B cell (primary cell): Measurements from ENCODE around the gene KIF15. TPM values are rescaled to one million over a fixed set of nuclear protein-coding genes. Genes with fewer than 3 reads are reported as not detected.

Experiments
- ATAC-seq: fragments of 200-7000 bp; cut with Tn5 transposase; one replicate; pipeline ENCODE4 v1.10.0; 2021; ENCODE audit warnings: low read depth, mild to moderate bottlenecking, moderate number of reproducible peaks, moderate library complexity
- CTCF ChIA-PET: fragments of 350-600 bp; sonication (Branson Sonifier 250); formaldehyde crosslinking; loops from one replicate; lab custom pipeline; 2021; ENCODE audit warnings: antibody characterized with exemption, inconsistent platforms; lab: Charles Lee
- POLR2A ChIA-PET: fragments of 350-600 bp; sonication (Branson Sonifier 250); formaldehyde crosslinking; loops from one replicate; lab custom pipeline; 2021; ENCODE audit warnings: antibody characterized with exemption; lab: Charles Lee
- DNase-seq: peaks from one replicate; pipeline ENCODE4 v3.0.0; 2013
- H2AFZ ChIP-seq: 2 replicates; pipeline ENCODE4 v1.6.1; 2012; ENCODE audit warnings: mild to moderate bottlenecking, low read depth, low read length; ENCODE audit not compliant: insufficient read depth, poor library complexity, severe bottlenecking
- H3K27ac ChIP-seq, 2 donors: 1 replicate in 1 of 2; 2 replicates in 1 of 2; pipeline ENCODE4 v1.5.1; 2012 to 2013; ENCODE audit warnings: low read length in 2 of 2, mild to moderate bottlenecking in 2 of 2, moderate library complexity in 1 of 2
- H3K27me3 ChIP-seq, 4 experiments: fragments of 200-600 bp in 1 of 4; sonication (generic) in 1 of 4; replicated peaks in 1 of 4; 1 replicate in 2 of 4; 2 replicates in 2 of 4; pipeline versions ENCODE4 v1.6.1 to v1.7.0; 2013 to 2016; ENCODE audit warnings: low read length in 3 of 4, mild to moderate bottlenecking in 2 of 4, mixed read lengths in 1 of 4, moderate library complexity in 1 of 4; ENCODE audit not compliant: insufficient read depth in 4 of 4, control insufficient read depth in 3 of 4; ENCODE audit errors: control extremely low read depth in 1 of 4
- H3K36me3 ChIP-seq, 2 experiments: replicated peaks in 1 of 2; 1 replicate in 1 of 2; 2 replicates in 1 of 2; pipeline versions ENCODE4 v1.6.1 to v1.7.1; 2013; ENCODE audit warnings: low read length in 1 of 2; ENCODE audit not compliant: insufficient read depth in 2 of 2, control insufficient read depth in 1 of 2; ENCODE audit errors: control extremely low read depth in 1 of 2, extremely low read depth in 1 of 2
- H3K4me1 ChIP-seq, 2 donors: fragments of 200-600 bp in 1 of 2; sonication (generic) in 1 of 2; 1 replicate in 1 of 2; 2 replicates in 1 of 2; pipeline versions ENCODE4 v1.5.1 to v1.6.1; 2013 to 2017; ENCODE audit warnings: low read length in 2 of 2; ENCODE audit not compliant: control insufficient read depth in 2 of 2, insufficient read depth in 2 of 2
- H3K4me2 ChIP-seq: replicated peaks from 2 replicates; pipeline ENCODE3; 2012; ENCODE audit warnings: mild to moderate bottlenecking, low read depth, low read length; ENCODE audit not compliant: poor library complexity, severe bottlenecking
- H3K4me3 ChIP-seq, 5 experiments: fragments of 200-600 bp in 1 of 5; sonication (generic) in 1 of 5; 1 replicate in 3 of 5; 2 replicates in 2 of 5; pipeline versions ENCODE4 v1.5.1 to v1.7.0; 2011 to 2016; ENCODE audit warnings: low read length in 4 of 5, mild to moderate bottlenecking in 4 of 5, low read depth in 2 of 5, control low read depth in 1 of 5, moderate library complexity in 1 of 5; ENCODE audit not compliant: insufficient read depth in 1 of 5; ENCODE audit errors: control extremely low read depth in 1 of 5, extremely low read depth in 1 of 5
- H3K79me2 ChIP-seq: fragments of 200-600 bp; sonication (generic); one replicate; pipeline ENCODE4 v1.6.0; 2016; ENCODE audit warnings: low read length; ENCODE audit not compliant: control insufficient read depth, insufficient read depth
- H3K9ac ChIP-seq: fragments of 200-600 bp; sonication (generic); 2 replicates; pipeline ENCODE4 v1.6.1; 2017; ENCODE audit warnings: mild to moderate bottlenecking, low read length, moderate library complexity
- H3K9me3 ChIP-seq, 3 donors: one replicate each; pipeline versions ENCODE4 v1.6.1 to v1.7.1; 2013; ENCODE audit warnings: low read length in 2 of 3; ENCODE audit not compliant: control insufficient read depth in 2 of 3, insufficient read depth in 1 of 3; ENCODE audit errors: control extremely low read depth in 1 of 3
- H4K20me1 ChIP-seq: 2 replicates; pipeline ENCODE4 v1.6.0; 2012; ENCODE audit warnings: mild to moderate bottlenecking, low read length; ENCODE audit not compliant: insufficient read depth, control insufficient read depth, poor library complexity, severe bottlenecking
- H3K27ac Mint-ChIP-seq: one replicate; pipeline ENCODE4 v1.8.0; 2021; ENCODE audit warnings: mixed read lengths
- H3K27me3 Mint-ChIP-seq: one replicate; pipeline ENCODE4 v1.8.0; 2021; ENCODE audit warnings: mixed read lengths
- H3K4me1 Mint-ChIP-seq: one replicate; pipeline ENCODE4 v1.8.0; 2021; ENCODE audit warnings: mixed read lengths
- H3K4me3 Mint-ChIP-seq: one replicate; pipeline ENCODE4 v1.8.0; 2021; ENCODE audit warnings: mixed read lengths
- H3K9me3 Mint-ChIP-seq: one replicate; pipeline ENCODE4 v1.8.0; 2022; ENCODE audit warnings: mixed read lengths; ENCODE audit not compliant: insufficient read depth
- CTCF ChIP-seq: fragments of 200-600 bp; IDR thresholded peaks from one replicate; pipeline ENCODE4 v1.8.0; 2022; ENCODE audit warnings: antibody characterized with exemption, mild to moderate bottlenecking
- EZH2 ChIP-seq: IDR thresholded peaks from 2 replicates; pipeline ENCODE4 v1.6.1; 2012; ENCODE audit warnings: borderline replicate concordance, low read depth, mild to moderate bottlenecking, moderate library complexity, low read length; ENCODE audit not compliant: insufficient read depth, poor library complexity, severe bottlenecking
- WGBS: methylation state at CpG from one replicate; pipeline ENCODE4 v1.1.5; 2013; ENCODE audit warnings: missing lambda C conversion rate; ENCODE audit not compliant: insufficient coverage; 5-methylcytosine and 5-hydroxymethylcytosine counted together
- intact Hi-C: fragments of 100-400 bp; cut with micrococcal nuclease; formaldehyde crosslinking; loops from one replicate; pipeline ENCODE4 v1.10.0; 2022
- polyA plus RNA-seq: library from polyadenylated mRNA; depleted of rRNA; stranded (reverse); fragments of >200 nt; gene quantifications from 2 replicates; pipeline ENCODE4 v1.2.3, GENCODE V29; 2012
- total RNA-seq, 2 donors: library from RNA; stranded (reverse); fragments of 120-200 nt in 1 of 2; gene quantifications; 1 replicate in 1 of 2; 2 replicates in 1 of 2; pipeline versions ENCODE4 v1.2.3 to v1.2.4, GENCODE V29; 2013 to 2022

The KIF15 gene
- total and polyA plus RNA-seq, 2 donors (not counting 1 experiment from before 2014, with no cell fraction given) = 0.28 to 1.4 TPM

GRCh38 chr3:44862226-44862637 is 100.6 kb downstream of the KIF15 start:
- intact Hi-C loops = loop anchor here (2.0 to 5.0 kb wide), 2 partner anchors 351 to 525 kb away; partner anchors contain the start of gene TCAIM
- no peaks in the 10 kb centered on the region for H3K27me3 Mint-ChIP-seq
- H3K4me3 ChIP-seq = peak overlapping the region; percentile 60 to 93 (median 70)
- CTCF ChIA-PET = interaction anchor here (0.6 kb wide), 1 partner anchor 137 kb away, joined by 3 read pairs; no protein-coding TSS in a partner anchor
- WGBS = 0% methylated on average over 17 of the region's 25 CpGs
- peak overlapping the region; percentile 79 for H3K4me2 ChIP-seq
- H3K9ac ChIP-seq = peak overlapping the region; percentile 78
- H2AFZ ChIP-seq = peak overlapping the region; percentile 69
- no peak for ATAC-seq
- no peaks in the 10 kb centered on the region for H4K20me1 ChIP-seq
- peaks cover 8% of the 10 kb centered on the region for H3K79me2 ChIP-seq
- no peak for DNase-seq
- H3K4me1 Mint-ChIP-seq = peaks cover 23% of the 10 kb centered on the region
- H3K27ac Mint-ChIP-seq = peak overlapping the region; percentile 85
- H3K27ac ChIP-seq = peak overlapping the region; percentile 85 to 88
- no peaks in the 10 kb centered on the region for H3K27me3 ChIP-seq
- peaks cover 0 to 5% of the 10 kb centered on the region in 2 experiments for H3K36me3 ChIP-seq
- H3K9me3 ChIP-seq = peaks cover 0 to 2% (median 0%) of the 10 kb centered on the region in 3 donors
- POLR2A ChIA-PET = no interaction called here
- peak overlapping the region; percentile 90 for H3K4me3 Mint-ChIP-seq
- no peaks in the 10 kb centered on the region for H3K9me3 Mint-ChIP-seq
- H3K4me1 ChIP-seq = peaks cover 7 to 13% of the 10 kb centered on the region in 2 donors
- TF ChIP-seq EZH2 = no peak
- TF ChIP-seq CTCF = no peak

- ChIA-PET POLR2A (no interaction called here), CTCF (no interaction called here)
- no peak overlapping the region for H3K9ac ChIP-seq
- WGBS = 89% methylated on average over 7 of the region's 7 CpGs
- H3K27me3 ChIP-seq = no peaks in the 10 kb centered on the region
- peaks cover 3% of the 10 kb centered on the region for H3K9me3 Mint-ChIP-seq
- DNase-seq (no peak), ATAC-seq (no peak)
- no peak overlapping the region for H3K27ac ChIP-seq
- TF ChIP-seq EZH2 (no peak), CTCF (no peak)
- H3K4me2 ChIP-seq = no peak overlapping the region
- peaks cover 0 to 5% of the 10 kb centered on the region in 2 experiments for H3K36me3 ChIP-seq
- no peak overlapping the region for H3K27ac Mint-ChIP-seq
- H3K4me3 ChIP-seq = no peak overlapping the region
- no peaks in the 10 kb centered on the region for H4K20me1 ChIP-seq
- H3K27me3 Mint-ChIP-seq = no peaks in the 10 kb centered on the region
- H3K4me3 Mint-ChIP-seq = no peak overlapping the region
- peaks cover 23% of the 10 kb centered on the region for H3K4me1 Mint-ChIP-seq
- intact Hi-C loops = no loop called here
- peaks cover 7 to 13% of the 10 kb centered on the region in 2 donors for H3K4me1 ChIP-seq
- no peak overlapping the region for H2AFZ ChIP-seq
- H3K79me2 ChIP-seq = peaks cover 8% of the 10 kb centered on the region
- H3K9me3 ChIP-seq = no peaks in the 10 kb centered on the region
Measured at GRCh38 chr3:44865272-44866035, 103.9 kb downstream of the KIF15 start.
